ENCODE results near the gene RNF14. TPM values are rescaled to one million over a fixed set of nuclear protein-coding genes. Genes with fewer than 3 reads are reported as not detected.

RNF14 gene
- total and polyA plus RNA-seq, 3 donors from 2014 or later, result 98.8 to 149 (median 101) TPM

DNA sequence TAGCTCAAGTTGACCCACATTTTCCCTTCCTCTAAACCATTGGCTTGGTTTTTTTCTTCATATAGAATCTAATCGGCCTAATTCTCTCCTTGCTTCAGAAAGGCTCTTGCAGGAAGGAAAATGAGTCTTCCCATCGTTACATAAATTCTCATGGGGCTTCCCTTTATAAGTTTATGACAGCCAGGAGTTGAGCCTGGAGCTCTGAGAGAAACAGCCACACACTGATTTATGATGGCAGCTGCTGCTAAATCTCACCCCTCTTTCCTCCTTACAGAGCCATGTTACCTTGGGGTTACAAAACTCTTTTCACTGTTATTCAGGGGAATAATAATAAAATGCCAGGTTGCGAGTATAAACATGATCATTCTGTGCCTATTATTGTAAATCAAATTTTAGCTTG is 5.2 kb upstream of the RNF14 start:
- WGBS, 2 donors, result 56 to 65% methylated on average over 3 of the region's 3 CpGs
- no peak for DNase-seq
- intact Hi-C loops (cut with DNase I; ENCODE audit: low total_unique reads), result loop anchor here (5.0 kb wide), 1 partner anchor 266 kb away; no protein-coding TSS in a partner anchor
- Histone ChIP-seq H3K27ac (no peak overlapping the region), H3K4me1 (peaks cover 6% of the 10 kb centered on the region), H3K9me3 (no peaks in the 10 kb centered on the region), H3K4me3 (no peak overlapping the region), H3K36me3 (ENCODE audit: low read depth, missing control alignments) (no peaks in the 10 kb centered on the region), H3K27me3 (no peaks in the 10 kb centered on the region)
- TF ChIP-seq, protein P1, sequence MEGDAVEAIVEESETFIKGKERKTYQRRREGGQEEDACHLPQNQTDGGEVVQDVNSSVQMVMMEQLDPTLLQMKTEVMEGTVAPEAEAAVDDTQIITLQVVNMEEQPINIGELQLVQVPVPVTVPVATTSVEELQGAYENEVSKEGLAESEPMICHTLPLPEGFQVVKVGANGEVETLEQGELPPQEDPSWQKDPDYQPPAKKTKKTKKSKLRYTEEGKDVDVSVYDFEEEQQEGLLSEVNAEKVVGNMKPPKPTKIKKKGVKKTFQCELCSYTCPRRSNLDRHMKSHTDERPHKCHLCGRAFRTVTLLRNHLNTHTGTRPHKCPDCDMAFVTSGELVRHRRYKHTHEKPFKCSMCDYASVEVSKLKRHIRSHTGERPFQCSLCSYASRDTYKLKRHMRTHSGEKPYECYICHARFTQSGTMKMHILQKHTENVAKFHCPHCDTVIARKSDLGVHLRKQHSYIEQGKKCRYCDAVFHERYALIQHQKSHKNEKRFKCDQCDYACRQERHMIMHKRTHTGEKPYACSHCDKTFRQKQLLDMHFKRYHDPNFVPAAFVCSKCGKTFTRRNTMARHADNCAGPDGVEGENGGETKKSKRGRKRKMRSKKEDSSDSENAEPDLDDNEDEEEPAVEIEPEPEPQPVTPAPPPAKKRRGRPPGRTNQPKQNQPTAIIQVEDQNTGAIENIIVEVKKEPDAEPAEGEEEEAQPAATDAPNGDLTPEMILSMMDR (IDR thresholded peaks at IDR 0.05), result no peak
- TF ChIP-seq POLR2A (IDR thresholded peaks at IDR 0.05), result no peak

- no peaks in the 10 kb centered on the region for H3K9me3 ChIP-seq
- H3K27ac ChIP-seq, result no peak overlapping the region
- H3K4me3 ChIP-seq, result no peak overlapping the region
- DNase-seq, result no peak
- no peak for TF ChIP-seq POLR2A (IDR thresholded peaks at IDR 0.05)
- TF ChIP-seq, protein P1 (IDR thresholded peaks at IDR 0.05), result no peak
- no peaks in the 10 kb centered on the region for H3K36me3 ChIP-seq (ENCODE audit: low read depth, missing control alignments)
- intact Hi-C loops (cut with DNase I; ENCODE audit: low total_unique reads), result no loop called here
- WGBS, 2 donors, result 72 to 79% methylated on average over 6 to 7 of the region's 7 CpGs
- peaks cover 12% of the 10 kb centered on the region for H3K4me1 ChIP-seq
- no peaks in the 10 kb centered on the region for H3K27me3 ChIP-seq
Measured at GRCh38 chr5:141965071-141965470, 3.8 kb upstream of the RNF14 start.

GRCh38 chr5:141966275-141966962 is 2.5 kb upstream of the RNF14 start:
- intact Hi-C loops (cut with DNase I; ENCODE audit: low total_unique reads), result no loop called here
- no peaks in the 10 kb centered on the region for H3K36me3 ChIP-seq (ENCODE audit: low read depth, missing control alignments)
- 84 to 92% methylated on average over 4 of the region's 4 CpGs for WGBS, 2 donors
- no peaks in the 10 kb centered on the region for H3K9me3 ChIP-seq
- no peak overlapping the region for H3K4me3 ChIP-seq
- DNase-seq, result no peak
- no peak overlapping the region for H3K27ac ChIP-seq
- TF ChIP-seq, protein P1 (IDR thresholded peaks at IDR 0.05), result no peak
- no peak for TF ChIP-seq POLR2A (IDR thresholded peaks at IDR 0.05)
- H3K4me1 ChIP-seq, result peaks cover 19% of the 10 kb centered on the region
- no peaks in the 10 kb centered on the region for H3K27me3 ChIP-seq

GRCh38 chr5:141966963-141967333 is 2.0 kb upstream of the RNF14 start:
- Histone ChIP-seq H3K27me3 (no peaks in the 10 kb centered on the region), H3K27ac (no peak overlapping the region), H3K4me3 (no peak overlapping the region), H3K9me3 (no peaks in the 10 kb centered on the region), H3K36me3 (ENCODE audit: low read depth, missing control alignments) (no peaks in the 10 kb centered on the region), H3K4me1 (peaks cover 19% of the 10 kb centered on the region)
- no peak for DNase-seq
- TF ChIP-seq, protein P1 (IDR thresholded peaks at IDR 0.05), result no peak
- no peak for TF ChIP-seq POLR2A (IDR thresholded peaks at IDR 0.05)
- intact Hi-C loops (cut with DNase I; ENCODE audit: low total_unique reads), result no loop called here
- 90 to 97% methylated on average over 2 of the region's 2 CpGs for WGBS, 2 donors
